Stimulated activated CD4-positive, alpha-beta T cell treated with anti-CD3 and anti-CD28 coated beads, TNF-alpha, amount 100 ng/mL, for 4 hours (primary cell): ENCODE measurements around the gene THBS1.

ENCODE experiments used
- DNase-seq, 3 experiments: peaks; one replicate each; pipeline ENCODE4 v3.0.0-alpha.2; 2020; ENCODE audit warnings: low read depth in 3 of 3

THBS1 gene

DNA sequence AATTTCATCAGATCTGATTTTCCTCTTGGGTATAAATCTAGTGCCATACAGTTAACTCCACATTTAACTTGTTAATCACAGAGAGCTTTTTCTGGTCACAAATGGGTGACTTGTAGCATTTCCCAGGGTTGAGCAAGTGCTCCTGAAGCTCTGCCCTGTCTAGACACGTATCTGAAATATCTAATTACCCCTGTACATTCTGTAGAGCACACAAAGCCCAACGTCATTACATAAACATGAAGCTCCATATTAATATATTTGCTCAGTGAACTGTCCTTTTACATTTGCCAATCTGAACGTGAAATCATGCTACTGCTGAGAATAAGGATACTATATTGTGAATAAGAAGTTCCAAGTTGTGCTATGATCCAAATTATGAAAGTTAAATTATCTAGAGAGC lies 49.0 kb downstream of the THBS1 start:
- DNase-seq, result no peak

DNA sequence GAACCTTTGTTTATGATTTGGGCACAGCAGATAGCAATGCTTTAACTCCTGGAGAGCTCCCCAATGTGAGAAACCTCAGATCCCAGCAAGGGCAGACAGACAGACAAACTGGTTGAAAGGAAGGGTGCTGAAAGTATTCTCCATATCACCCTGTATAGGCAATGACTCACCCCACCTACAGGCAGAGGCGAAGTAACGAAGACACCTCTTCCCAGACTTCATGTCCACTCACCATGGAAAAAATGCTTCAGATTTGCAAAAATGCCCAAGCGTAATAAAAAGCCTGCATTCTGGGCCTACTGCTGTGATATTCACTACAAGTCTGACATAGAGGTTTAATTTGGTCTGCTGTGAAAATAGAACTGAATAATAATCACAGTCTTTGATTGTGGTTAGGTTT lies 50.5 kb downstream of the THBS1 start:
- DNase-seq, result no peak

GRCh38 chr15:39638041-39638440 lies 57.2 kb downstream of the THBS1 start:
- DNase-seq, result no peak

- no peak for DNase-seq
Measured at GRCh38 chr15:39639037-39639436, 58.2 kb downstream of the THBS1 start.

DNA sequence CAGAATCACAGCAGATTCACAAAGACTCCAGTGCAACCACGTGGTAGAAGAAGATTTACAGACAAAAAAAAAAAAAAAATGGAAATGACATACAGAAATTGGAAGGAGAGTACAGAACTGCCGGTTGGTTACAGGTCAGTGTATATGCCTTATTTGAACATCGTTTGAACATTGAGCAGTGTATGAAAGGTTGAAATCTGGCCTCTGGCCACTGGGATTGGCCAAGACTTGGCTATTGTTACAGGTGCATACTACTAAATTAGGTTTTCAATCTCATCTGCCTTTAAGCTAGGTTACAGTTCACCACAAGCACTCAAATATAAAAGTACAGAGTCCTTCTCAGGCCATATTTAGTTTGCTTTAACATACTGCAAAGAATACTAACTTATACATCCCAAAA lies 59.8 kb downstream of the THBS1 start:
- DNase-seq, result no peak

DNA sequence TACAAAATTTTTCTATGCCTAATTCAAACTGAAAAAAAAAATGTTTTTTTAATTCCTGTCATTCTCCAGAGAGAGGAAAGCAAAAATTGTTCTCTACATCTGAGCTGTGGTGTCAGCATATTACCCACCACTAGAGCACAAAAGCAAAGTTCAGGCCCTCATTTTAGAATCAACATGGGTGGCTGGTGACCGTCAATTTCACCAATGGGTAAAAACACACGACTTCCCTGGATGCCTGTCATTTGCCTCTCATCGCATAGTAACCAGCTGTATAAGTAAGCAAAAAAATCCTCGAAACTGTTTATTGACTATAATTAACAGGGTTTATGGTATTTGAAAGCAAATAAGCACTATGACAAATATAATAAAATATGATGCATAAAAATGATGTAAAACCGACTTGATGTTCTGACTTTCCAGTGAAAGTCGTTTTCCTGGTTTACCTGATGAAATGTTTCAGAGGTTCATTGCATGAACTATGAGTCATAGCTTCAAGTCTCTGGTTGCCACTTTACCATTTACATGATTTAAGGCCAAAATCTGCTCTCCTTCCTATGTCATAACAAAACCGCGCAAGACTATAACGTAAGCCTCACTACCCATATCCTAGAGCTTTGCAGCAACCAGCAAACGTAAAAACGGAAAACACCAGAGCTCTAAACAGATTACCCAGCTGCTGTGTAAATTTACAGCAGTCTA lies 60.5 kb downstream of the THBS1 start:
- DNase-seq, result no peak

- no peak for DNase-seq
Measured at GRCh38 chr15:39642011-39642640, 61.2 kb downstream of the THBS1 start.

GRCh38 chr15:39643727-39644126 lies 62.8 kb downstream of the THBS1 start:
- DNase-seq, result no peak

GRCh38 chr15:39644136-39644535 lies 63.3 kb downstream of the THBS1 start:
- no peak for DNase-seq

- no peak for DNase-seq
Measured at GRCh38 chr15:39645138-39645975, 64.5 kb downstream of the THBS1 start.

GRCh38 chr15:39645976-39646257 lies 65.0 kb downstream of the THBS1 start:
- no peak for DNase-seq

DNA sequence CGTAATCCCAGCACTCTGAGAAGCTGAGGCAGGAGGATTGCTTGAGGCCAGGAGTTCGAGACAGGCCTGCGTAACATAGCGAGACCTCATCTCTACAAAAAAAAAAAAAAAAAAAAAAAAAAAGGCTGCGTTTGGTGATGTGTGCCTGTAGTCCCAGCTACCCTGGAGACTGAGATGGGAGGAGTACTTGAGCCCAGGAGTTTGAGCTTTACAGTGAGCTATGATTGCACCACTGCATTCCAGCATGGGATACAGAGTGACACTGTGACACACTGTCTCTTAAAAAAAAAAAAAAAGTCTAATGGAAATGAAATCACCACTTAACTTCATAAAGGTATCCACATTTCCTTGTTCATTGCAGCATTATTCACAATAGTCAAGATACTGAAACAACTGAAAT lies 65.5 kb downstream of the THBS1 start:
- DNase-seq, result no peak
